ENCODE results near the gene PI4KA.
A peak's percentile ranks its signal among the peaks of the same experiment; 100 is the strongest.
"Not testable (repeated sequence)": the region's sequence is repeated elsewhere in the genome, so short reads cannot be mapped to it uniquely, and the experiment has no call there.

PI4KA gene

GRCh38 chr22:20687356-20688172 lies 171.0 kb downstream of the PI4KA start:
- not testable (repeated sequence) for DNase-seq

- DNase-seq = not testable (repeated sequence)
Observed at GRCh38 chr22:20685764-20686163, 172.8 kb downstream of the PI4KA start.

- DNase-seq = not testable (repeated sequence)
Observed at GRCh38 chr22:20678792-20679435, 179.7 kb downstream of the PI4KA start.

DNA sequence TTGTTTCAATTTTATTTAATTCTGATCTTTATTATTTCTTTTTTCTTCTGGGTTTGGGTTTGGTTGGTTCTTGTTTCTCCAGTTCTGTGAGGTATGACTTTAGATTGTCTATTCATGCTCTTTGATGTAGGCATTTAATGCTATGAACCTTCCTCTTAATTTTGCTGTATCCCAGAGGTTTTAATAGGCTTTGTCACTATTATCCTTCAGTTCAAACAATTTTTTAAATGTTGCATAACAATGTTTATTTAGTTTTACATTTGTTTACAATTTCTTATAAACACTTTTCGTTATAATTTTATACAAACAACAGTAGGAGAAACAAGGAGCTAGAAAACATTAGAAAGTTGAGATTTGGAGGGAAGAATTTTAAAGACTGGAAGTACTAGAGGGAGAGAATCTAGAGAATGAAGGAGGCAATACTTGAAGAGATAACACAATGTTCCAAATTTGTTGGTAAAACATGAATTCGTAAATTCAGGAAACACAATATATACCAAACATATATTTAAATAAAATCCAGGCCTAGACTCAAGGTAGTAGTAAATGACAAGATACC lies 180.8 kb downstream of the PI4KA start:
- no peak for DNase-seq

DNA sequence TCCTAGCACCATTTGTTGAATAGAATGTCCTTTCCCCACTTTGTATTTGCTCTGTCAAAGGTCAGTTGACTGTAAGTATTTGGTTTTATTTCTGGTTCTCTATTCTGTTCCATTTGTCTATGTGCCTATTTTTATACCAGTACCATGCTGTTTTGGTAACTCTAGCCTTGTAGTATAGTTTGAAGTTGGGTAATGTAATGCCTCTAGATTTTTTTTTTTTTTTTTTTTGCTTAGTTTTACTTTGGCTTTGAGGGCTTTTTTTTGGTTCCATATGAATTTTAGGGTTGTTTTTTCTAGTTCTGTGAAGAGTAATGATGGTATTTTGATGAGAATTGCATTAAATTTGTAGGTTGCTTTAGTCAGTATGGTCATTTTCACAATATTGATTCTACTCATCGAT lies 183.0 kb downstream of the PI4KA start:
- DNase-seq = not testable (repeated sequence)

- DNase-seq = no peak
Observed at GRCh38 chr22:20674998-20675397, 183.6 kb downstream of the PI4KA start.

DNA sequence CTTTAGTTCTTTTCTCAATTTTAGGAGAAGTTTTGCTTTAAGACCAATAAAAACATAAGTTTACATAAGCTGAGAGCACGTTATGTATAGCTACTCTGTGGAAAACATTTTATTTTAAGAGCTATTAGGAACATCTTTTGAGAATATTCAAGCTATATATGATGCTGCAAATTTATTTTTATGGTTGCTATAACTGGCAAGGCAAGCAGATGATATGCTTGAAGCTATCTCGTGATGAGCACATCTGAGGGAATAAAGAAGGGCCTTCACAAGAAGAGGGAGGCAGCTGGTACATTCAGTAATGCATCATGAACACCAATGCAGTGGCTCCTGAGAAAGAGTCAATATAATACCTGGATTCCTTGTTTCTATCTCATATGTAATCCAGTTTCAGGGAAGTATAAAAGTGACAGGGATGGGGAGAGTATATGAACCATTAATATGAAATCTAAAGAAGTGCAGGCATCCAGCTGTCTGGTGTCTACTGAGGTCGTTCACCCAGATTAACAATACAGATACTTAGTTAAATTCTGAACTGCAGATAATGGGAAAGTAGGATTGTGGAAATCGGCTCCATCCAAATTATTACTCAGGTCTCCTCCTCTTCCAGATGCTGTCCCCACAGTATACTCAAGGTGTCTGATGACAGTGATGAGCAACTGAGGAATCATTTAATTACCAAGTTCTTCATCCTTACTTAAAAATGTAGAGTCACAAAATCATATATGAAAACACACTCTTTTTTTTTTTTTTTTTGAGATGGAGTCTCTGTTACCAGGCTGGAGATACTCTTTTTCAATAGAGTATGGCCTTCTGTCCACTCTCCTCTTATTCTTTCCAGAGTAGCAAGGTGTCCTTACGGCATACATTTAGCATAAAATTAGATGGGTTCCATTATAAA lies 185.1 kb downstream of the PI4KA start:
- no peak for DNase-seq

- DNase-seq = no peak
Observed at GRCh38 chr22:20672732-20673131, 185.9 kb downstream of the PI4KA start.

DNA sequence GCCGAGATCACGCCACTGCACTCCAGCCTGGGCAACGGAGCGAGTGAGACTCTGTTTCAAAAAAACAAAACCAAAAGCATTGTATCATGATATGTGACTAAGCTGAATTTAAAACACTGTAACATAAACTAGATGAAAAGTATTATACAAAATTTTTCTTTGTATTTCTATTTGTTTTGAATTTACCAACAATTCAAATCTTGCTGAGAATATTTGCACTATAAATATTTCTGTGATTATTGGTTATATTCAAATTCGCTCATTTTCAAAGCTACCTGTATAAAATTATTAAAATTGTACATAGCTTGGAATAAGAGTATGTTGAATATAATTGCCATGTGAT lies 186.6 kb downstream of the PI4KA start:
- no peak for DNase-seq

DNA sequence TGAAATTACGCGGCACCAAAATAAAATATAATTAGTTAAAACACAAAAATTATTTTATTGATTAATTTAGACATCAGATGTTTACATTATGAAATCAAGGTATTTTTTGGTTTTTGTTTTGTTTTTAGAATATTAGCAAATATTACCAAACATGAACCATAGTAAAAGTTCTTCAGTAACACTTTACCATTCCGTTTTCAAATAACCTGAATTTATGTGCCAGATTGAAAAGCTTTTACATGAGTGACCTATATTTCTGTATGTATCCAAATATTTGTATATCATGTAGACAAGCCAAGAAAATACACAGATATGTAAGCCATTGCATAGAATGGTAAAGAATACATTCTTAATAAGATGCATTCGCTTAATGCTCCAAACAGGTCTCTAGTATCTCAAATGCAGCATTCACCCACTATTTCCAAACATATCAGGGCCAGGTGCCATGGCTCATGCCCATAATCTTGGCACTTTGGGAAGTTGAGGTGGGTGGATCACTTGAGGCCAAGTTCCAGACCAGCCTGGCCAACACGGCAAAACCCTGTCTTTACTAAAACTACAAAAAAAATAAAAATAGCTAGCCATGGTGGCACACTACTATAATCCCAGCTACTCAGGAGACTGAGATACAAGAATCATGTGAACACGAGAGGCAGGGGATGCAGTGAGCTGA lies 187.1 kb downstream of the PI4KA start:
- no peak for DNase-seq

DNA sequence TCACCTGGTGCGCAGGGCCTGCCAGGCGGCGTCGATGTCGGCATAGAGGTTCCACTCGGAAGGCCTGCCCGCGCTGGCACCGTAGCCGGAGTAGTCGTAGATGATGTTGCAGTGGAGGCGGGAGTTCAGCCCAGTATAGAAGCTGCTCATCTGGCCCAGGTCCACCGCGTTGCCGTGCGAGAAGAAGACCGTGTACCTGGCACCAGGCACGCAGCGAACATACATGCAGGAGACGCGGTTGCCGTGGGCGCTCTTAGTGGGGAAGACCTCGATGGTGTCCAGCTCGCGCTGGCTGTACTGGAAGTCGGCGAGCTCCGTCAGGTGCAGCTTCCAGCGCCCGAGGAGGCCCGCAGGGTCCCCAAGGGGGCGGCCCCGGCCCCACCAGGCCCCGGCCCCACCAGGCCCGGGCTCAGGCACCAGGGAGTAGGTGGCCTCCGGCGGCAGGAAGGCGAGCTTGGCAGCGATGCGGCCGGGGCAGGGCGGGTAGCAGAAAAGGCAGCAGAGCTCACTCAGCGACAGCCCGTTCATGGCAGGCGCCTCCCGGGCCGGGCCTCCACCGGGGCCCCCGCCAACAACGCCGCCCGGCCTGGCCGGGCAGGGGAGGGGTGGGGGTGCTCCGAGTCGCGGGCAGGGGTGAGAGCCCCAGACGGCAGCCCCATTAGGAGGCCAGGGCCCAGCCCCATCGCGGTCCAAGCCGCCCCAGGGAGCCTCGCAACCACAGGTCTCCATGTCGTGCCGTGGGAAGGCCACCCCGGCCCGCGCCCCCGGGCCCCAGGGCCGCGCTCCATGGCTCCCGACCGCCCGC lies 188.0 kb downstream of the PI4KA start:
- DNase-seq = peak in 1 of 6 experiments; percentile 13

- DNase-seq = not testable (repeated sequence)
Observed at GRCh38 chr22:20669884-20670283, 188.7 kb downstream of the PI4KA start.

DNA sequence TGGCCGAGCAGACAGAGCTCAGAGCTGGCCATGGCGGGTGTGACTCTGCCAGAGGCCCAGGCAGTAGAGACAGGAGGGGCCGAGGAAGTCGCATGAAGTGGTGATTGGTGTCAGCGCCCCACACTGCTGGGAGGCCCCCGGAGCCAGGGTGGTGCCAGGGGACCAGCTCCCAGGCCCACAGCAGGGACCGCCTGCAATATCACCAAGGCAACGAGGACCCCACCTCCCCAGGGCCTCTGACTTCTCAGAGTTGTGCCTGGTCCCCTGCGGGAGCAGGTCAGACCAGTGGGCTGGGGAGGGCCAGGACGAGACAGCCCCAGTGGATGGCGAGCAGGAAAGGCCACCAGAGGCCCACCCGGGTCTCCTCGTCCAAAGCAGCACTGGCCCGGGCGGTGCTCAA lies 189.1 kb downstream of the PI4KA start:
- DNase-seq = not testable (repeated sequence)

DNA sequence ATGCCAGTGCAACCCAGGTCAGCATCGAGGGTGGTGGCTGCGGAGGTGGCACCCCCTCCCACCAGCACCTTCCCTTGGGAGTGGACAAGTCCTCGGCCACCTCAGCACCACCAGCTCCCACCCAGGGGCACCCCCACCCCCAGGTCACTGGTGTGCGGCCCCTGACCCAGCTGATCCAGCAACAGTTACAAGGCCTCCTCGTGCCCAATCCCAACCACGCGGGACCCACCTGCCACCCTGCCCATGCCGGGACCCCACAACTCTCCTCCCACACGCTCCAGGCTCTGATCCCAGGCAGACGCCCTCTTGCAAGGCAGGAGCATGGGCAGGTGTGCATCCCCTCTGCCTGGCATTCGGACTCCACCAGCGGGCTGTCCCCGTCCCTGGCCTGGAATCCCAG lies 189.8 kb downstream of the PI4KA start:
- DNase-seq = not testable (repeated sequence)

DNA sequence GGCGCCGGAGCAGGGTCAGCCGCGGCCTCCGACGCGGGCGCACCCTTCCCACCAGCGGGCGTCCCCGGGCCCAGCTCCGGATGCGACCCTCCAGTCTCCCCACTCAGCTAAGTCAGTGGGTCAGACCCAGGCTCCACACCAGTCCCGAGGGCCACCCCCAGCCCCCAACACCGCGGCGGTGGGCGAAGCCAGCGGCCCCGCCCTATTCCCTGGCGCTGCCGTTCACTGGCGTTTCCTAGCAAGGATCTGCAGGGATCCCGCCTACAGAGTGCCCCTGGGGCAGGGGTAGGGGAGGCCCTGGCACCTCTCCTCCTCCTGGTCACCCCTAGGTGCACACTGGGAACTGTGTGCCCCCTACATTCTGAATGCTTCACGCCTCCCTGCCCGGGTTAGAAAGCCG lies 190.4 kb downstream of the PI4KA start:
- not testable (repeated sequence) for DNase-seq

GRCh38 chr22:20667548-20667947 lies 191.1 kb downstream of the PI4KA start:
- not testable (repeated sequence) for DNase-seq

- no peak for DNase-seq
Observed at GRCh38 chr22:20666560-20666959, 192.1 kb downstream of the PI4KA start.

DNA sequence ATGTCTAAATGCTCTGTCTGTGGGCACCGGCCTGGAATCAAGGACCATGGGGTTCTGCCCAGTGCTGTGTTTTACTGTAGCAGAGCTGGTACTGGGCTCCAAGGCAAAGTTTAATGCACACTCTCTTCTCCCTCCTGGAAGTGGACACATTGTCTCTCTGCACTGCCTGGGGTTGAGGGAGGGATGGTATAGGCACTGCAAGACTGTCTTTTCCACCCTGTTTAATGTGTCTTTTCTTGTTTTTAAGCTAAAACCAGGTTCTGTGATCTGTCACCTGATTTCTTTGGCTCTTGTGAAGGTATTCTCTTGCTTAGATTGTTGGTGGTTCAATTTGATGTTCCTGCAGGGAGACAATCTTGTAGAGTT lies 194.0 kb downstream of the PI4KA start:
- no peak for DNase-seq

- DNase-seq = no peak
Observed at GRCh38 chr22:20663941-20664593, 194.5 kb downstream of the PI4KA start.

- DNase-seq = no peak
Observed at GRCh38 chr22:20663137-20663828, 195.3 kb downstream of the PI4KA start.

All from stimulated activated naive CD4-positive, alpha-beta T cell (primary cell).